HT1080 (cell line): ENCODE results near the gene C2orf66. TPM values are rescaled to one million over a fixed set of nuclear protein-coding genes. Genes with fewer than 3 reads are reported as not detected.

Source experiments
- DNase-seq: peaks from one replicate; pipeline ENCODE4 v3.0.0-alpha.2; 2015; ENCODE audit warnings: low read depth
- polyA plus RNA-seq, 2 experiments: library from polyadenylated mRNA; depleted of rRNA; stranded (reverse); fragments of >200 nt; gene quantifications; 2 replicates each; pipeline ENCODE4 v1.2.3, GENCODE V29; 2015
- total RNA-seq: library from RNA; depleted of rRNA; stranded (reverse); fragments of >200 nt; shearing (Covaris generic); gene quantifications from 2 replicates; pipeline ENCODE4 v1.2.3, GENCODE V29; 2014; rRNA removed

The C2orf66 gene
- not detected in 2 replicates for total RNA-seq
- polyA plus RNA-seq (2015; cell fraction: cytosol; rRNA removed) = not detected in 2 replicates
- 0.09 and 0.10 TPM in 2 replicates for polyA plus RNA-seq (2015; cell fraction: nucleus; rRNA removed)

GRCh38 chr2:196809260-196809659 lies at the start of gene C2orf66:
C2orf66 (minus strand) TSS chr2:196809355; CDS start chr2:196809336, 19 bp downstream.
- DNase-seq = no peak

DNA sequence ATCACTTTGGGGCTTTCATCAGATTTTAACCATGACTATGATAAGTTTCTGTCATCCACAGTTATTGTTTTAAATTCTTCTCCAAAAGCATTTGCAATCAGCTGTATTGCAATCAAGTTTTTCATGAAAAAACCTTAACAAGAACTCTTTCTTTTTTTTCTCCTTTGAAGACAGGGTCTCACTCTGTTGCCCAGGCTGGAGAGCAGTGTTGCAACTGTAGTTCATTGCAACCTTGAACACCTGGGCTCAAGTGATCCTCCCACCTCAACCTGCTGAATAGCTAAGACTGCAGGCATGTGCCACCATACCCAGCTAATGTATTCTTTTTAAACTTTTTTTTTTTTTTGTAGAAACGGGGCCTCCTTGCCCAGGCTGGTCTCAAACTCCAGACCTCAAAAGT lies 45.5 kb upstream of the C2orf66 start:
- DNase-seq = no peak

- no peak for DNase-seq
Observed at GRCh38 chr2:196853301-196854087, 44.3 kb upstream of the C2orf66 start.

- DNase-seq = no peak
Observed at GRCh38 chr2:196851088-196851487, 41.9 kb upstream of the C2orf66 start.

DNA sequence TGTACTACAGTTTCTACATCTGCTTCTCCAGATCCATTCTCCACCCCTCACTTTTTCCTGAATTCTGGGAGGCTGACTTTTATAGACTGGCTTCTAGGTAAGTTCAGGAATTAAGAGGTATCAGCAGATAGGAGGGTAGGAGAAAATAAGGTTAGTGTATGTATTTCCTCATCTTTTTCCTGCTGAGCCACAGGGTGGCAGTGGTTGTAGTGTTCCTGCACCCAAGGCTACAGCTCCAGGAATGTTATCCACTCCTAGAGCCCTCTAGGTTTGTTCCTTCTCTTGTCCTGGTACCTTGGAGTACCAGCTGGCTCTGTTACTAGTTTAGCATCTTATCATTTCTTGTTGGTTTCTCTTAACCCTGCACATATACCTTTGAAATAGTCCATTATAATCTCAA lies 40.7 kb upstream of the C2orf66 start:
- DNase-seq = peak; percentile 43

- DNase-seq = no peak
Observed at GRCh38 chr2:196846295-196846694, 37.1 kb upstream of the C2orf66 start.

DNA sequence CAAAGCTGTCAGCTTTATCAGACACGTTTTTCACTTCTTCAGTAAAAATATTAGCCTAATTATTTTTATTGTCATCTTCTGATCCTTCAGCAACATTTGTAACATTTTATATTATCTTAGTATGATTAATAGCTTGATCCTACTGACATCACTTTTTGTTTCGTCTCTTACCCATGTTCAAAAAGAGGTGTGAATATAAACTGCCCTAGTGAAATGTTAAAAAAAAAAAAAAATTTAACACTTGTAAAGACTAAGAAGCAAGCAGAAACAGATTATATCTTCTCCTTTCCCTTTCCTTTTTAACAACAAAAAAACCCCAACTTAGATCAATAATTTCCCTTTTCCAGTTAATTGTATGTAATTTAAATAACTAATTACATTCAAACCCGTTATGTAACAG lies 36.2 kb upstream of the C2orf66 start:
- DNase-seq = no peak

- no peak for DNase-seq
Observed at GRCh38 chr2:196840171-196840570, 31.0 kb upstream of the C2orf66 start.

DNA sequence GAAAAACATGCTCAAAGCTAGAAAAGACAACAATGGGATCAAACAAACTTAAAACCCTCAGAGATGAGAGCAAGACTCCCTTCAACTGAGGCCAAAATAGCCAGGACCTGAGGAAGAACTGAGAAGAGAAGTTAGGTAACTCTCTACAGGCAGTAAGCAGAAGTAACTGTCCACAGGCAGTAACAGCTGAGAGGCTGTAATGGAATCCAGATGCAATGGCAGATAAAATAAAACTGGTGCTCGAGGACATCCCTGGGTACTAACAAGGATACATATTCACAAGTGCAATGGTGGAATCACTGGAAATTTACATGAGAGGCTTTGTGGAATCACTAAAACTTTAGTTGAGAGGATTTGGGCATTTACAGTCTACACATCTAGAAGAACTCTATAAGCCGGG lies 30.4 kb upstream of the C2orf66 start:
- no peak for DNase-seq

DNA sequence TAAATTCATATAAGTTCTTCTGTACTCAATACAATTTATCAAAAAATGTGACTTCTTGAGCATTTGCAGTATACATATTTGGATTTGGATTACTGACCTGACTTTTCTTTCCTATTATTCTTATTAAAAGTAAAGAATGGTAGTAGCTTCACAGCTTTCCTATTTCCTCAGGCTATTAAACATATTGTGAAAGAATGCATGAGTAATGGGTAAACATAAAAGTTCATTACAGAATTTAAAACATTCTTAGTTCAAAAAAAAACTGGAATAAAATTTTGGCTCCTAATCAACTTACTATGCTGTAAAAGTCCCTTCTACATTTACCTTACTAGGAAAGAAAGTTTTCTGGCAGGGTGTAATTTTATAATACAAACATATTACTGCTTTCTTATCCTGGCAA lies 27.3 kb upstream of the C2orf66 start:
- no peak for DNase-seq

- DNase-seq = no peak
Observed at GRCh38 chr2:196830701-196831100, 21.5 kb upstream of the C2orf66 start.

- DNase-seq = no peak
Observed at GRCh38 chr2:196827356-196827755, 18.2 kb upstream of the C2orf66 start.

- peak; percentile 78 for DNase-seq
Observed at GRCh38 chr2:196823750-196824522, 14.8 kb upstream of the C2orf66 start.

- peak; percentile 58 for DNase-seq
Observed at GRCh38 chr2:196821195-196821594, 12.0 kb upstream of the C2orf66 start.

- DNase-seq = no peak
Observed at GRCh38 chr2:196808083-196808665, 981 bp downstream of the C2orf66 start.

DNA sequence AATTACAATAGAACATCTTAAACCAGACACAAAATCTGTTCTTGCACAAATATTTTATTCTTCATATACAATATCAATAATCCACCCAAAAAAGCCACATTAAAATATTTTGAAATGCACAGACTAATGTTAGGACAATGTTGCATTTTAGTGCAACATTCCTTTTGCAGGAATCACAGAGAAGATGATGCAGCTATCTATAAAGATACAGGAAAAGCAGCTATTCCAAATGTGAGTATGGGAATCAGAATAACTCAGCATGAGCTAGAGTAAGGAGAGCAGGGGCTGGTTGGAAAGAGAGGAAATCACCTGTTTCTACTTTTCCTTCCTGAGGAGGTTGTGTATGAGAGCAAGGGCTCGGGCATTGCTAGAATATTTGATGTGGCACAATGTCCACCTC lies 4.8 kb downstream of the C2orf66 start:
- no peak for DNase-seq

DNA sequence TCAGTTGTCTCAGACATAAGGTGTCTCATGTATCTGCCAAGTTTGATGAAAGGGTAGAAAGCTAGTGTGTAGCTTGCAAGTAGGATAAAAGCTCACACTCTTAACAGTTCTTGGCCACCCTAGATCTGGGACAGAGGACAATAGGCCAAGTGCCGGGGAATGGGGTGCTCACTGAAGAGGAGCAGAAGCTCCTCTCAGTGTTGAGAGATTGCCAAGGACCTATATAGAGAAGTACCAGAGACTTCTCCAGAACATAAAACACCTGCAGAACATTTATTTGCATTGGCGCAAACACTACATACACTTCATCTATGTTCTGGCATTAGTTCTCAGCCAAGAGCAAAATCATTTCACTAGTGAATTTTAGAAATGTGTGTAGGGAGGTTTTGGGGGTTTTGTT lies 6.8 kb downstream of the C2orf66 start:
- no peak for DNase-seq

GRCh38 chr2:196801674-196802261 lies 7.4 kb downstream of the C2orf66 start:
- DNase-seq = peak; percentile 47

- DNase-seq = no peak
Observed at GRCh38 chr2:196798980-196799379, 10.2 kb downstream of the C2orf66 start.

DNA sequence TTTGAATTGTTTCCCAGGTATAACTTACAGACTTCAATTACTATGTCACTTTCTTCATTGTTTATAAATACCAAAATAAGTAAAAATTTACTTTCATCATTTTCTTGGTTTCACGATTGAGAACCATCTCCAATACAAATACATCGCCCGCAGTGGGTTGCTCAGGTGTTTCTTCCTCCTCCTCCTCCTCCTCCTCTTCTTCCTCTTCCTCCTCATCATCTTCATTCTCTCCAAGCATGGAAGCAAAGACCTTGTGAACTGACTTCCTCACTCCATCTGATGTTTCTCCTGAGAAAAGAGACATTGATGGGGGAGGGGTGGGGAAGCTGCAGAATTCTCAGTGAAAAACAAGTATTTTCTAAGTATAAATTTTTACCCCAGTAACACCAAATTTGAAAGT lies 16.3 kb downstream of the C2orf66 start:
- no peak for DNase-seq

DNA sequence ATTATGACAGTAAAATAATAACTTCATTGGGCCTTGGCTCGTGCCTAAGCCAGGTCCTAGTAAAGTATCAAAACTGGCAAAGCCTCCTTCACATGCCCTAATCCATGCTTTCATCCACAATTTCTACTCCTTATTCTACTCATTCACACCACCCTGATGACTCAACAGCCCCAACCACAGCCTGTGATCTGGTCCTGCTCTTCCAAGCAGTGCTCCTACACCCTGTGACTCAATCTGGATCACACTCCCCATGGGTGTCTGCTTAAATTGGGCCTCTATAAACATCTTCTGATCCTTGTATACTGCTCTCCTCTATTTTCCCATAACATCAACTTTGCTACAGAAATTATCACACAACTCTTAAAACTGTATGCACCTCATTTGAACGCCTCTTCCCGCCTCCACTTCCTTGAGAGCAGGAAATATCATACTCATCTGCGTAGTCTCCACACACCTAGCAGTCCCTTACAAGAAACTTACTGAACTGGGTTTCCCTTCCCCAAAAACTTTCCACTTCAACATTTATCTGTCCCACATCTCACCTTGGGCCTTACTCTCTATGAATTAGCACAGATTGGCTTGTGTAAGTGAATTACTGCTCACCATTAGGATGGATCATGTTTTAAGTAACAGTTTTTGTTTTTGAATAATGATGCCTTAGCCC lies 25.6 kb downstream of the C2orf66 start:
- peak; percentile 81 for DNase-seq
